ENCODE measurements around the gene SPEG.

The SPEG gene

DNA sequence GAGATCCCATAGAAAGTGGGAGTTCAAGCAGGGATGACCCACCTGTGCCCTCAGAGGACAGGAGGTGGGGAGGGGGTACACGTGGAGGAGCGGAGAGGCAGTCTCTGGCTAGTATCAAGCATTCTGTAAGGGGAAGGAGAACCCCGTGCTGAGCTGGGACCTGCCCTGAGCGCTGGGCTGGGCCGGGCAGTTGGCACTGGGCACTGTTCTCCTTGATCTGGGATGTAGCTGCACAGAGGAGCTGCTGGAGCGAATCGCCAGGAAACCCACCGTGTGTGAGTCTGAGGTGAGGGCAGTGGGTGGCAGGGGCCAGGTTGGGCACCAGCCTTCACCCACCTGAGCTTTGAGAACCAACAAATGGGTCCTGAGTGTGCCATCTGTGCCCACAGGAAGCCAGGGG is 44.3 kb downstream of the SPEG start:
- TF ChIP-seq CTCF (IDR thresholded peaks at IDR 0.05): no peak

DNA sequence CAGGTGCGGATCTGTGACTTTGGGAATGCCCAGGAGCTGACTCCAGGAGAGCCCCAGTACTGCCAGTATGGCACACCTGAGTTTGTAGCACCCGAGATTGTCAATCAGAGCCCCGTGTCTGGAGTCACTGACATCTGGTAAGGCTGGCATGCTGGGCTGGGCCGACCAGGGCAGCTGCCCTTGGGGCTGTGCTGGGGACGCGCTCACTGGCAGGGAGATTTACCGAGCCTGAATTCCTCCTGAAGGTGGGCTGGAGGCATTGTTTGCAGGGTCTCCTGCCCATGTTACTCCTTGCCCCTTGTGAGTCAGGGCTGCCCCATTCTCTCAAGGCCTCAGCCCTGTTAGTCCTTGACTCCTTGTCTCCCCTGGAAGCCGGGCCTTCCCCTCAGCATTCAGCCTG is 45.4 kb downstream of the SPEG start:
- TF ChIP-seq CTCF (IDR thresholded peaks at IDR 0.05): no peak

DNA sequence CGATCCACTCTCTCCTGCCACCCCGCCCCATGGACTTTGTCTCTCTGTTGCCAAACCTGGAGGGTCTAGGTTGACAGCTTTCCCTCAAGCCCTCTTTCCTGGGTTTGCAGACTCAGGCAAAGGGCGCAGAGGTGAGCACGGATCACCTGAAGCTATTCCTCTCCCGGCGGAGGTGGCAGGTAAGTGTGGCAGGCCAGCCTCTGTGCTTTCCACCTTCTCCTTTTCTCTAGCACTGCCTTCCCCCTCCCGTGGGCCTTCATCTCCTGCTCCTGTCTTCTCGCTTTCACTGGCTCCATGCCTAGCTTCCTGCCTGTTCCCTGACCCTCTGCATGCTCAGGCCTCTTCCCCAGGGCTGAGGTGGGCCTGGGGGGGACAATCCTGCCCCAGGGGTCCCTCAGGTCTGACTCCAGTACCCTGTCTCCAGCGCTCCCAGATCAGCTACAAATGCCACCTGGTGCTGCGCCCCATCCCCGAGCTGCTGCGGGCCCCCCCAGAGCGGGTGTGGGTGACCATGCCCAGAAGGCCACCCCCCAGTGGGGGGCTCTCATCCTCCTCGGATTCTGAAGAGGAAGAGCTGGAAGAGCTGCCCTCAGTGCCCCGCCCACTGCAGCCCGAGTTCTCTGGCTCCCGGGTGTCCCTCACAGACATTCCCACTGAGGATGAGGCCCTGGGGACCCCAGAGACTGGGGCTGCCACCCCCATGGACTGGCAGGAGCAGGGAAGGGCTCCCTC is 48.2 kb downstream of the SPEG start:
- no peak for TF ChIP-seq CTCF (IDR thresholded peaks at IDR 0.05)

- TF ChIP-seq CTCF (IDR thresholded peaks at IDR 0.05): no peak
Measured at GRCh38 chr2:219483451-219484342, 49.1 kb downstream of the SPEG start.

GRCh38 chr2:219484343-219485200 is 49.9 kb downstream of the SPEG start:
- TF ChIP-seq CTCF (IDR thresholded peaks at IDR 0.05): no peak

- TF ChIP-seq CTCF (IDR thresholded peaks at IDR 0.05): no peak
Measured at GRCh38 chr2:219485201-219485580, 50.5 kb downstream of the SPEG start.

GRCh38 chr2:219486380-219486959 is 51.8 kb downstream of the SPEG start:
- TF ChIP-seq CTCF (IDR thresholded peaks at IDR 0.05): no peak
